Kidney epithelial cell (primary cell): ENCODE results near the gene PLPP7. TPM values are rescaled to one million over a fixed set of nuclear protein-coding genes. Genes with fewer than 3 reads are reported as not detected.
"Not testable (repeated sequence)": the region's sequence is repeated elsewhere in the genome, so short reads cannot be mapped to it uniquely, and the experiment has no call there.

Experiments used
- DNase-seq: peaks from one replicate; pipeline ENCODE4 v3.0.0-alpha.2; 2010; ENCODE audit warnings: low read depth
- H3K27me3 ChIP-seq: 2 replicates; pipeline ENCODE4 v1.6.0; 2011; ENCODE audit warnings: low read length; ENCODE audit not compliant: control insufficient read depth, insufficient read depth
- H3K36me3 ChIP-seq: 2 replicates; pipeline ENCODE4 v1.5.1; 2011; ENCODE audit warnings: low read length; ENCODE audit not compliant: control insufficient read depth, insufficient read depth
- H3K4me3 ChIP-seq: 2 replicates; pipeline ENCODE4 v1.5.1; 2011; ENCODE audit warnings: low read depth, mild to moderate bottlenecking, control low read depth, low read length
- total RNA-seq: library from RNA; depleted of rRNA; stranded (reverse); fragments of >200 nt; gene quantifications from 2 replicates; pipeline ENCODE4 v1.2.3, GENCODE V29; 2015
- TF ChIP-seq, protein P1 (sequence below): IDR thresholded peaks from 2 replicates; pipeline ENCODE4 v1.5.1; 2011; ENCODE audit warnings: mild to moderate bottlenecking, moderate library complexity, low read length, control low read depth, inconsistent platforms; ENCODE audit not compliant: insufficient read depth, poor library complexity, severe bottlenecking

Gene PLPP7
- total RNA-seq, 1 donor from 2014 or later, result 4.6 TPM

- Histone ChIP-seq H3K27me3 (peaks cover 2% of the 10 kb centered on the region), H3K4me3 (no peak overlapping the region), H3K36me3 (no peaks in the 10 kb centered on the region)
- TF ChIP-seq, protein P1, sequence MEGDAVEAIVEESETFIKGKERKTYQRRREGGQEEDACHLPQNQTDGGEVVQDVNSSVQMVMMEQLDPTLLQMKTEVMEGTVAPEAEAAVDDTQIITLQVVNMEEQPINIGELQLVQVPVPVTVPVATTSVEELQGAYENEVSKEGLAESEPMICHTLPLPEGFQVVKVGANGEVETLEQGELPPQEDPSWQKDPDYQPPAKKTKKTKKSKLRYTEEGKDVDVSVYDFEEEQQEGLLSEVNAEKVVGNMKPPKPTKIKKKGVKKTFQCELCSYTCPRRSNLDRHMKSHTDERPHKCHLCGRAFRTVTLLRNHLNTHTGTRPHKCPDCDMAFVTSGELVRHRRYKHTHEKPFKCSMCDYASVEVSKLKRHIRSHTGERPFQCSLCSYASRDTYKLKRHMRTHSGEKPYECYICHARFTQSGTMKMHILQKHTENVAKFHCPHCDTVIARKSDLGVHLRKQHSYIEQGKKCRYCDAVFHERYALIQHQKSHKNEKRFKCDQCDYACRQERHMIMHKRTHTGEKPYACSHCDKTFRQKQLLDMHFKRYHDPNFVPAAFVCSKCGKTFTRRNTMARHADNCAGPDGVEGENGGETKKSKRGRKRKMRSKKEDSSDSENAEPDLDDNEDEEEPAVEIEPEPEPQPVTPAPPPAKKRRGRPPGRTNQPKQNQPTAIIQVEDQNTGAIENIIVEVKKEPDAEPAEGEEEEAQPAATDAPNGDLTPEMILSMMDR, result no peak
- no peak for DNase-seq
Observed at GRCh38 chr9:131264231-131264630, 25.3 kb upstream of the PLPP7 start.

DNA sequence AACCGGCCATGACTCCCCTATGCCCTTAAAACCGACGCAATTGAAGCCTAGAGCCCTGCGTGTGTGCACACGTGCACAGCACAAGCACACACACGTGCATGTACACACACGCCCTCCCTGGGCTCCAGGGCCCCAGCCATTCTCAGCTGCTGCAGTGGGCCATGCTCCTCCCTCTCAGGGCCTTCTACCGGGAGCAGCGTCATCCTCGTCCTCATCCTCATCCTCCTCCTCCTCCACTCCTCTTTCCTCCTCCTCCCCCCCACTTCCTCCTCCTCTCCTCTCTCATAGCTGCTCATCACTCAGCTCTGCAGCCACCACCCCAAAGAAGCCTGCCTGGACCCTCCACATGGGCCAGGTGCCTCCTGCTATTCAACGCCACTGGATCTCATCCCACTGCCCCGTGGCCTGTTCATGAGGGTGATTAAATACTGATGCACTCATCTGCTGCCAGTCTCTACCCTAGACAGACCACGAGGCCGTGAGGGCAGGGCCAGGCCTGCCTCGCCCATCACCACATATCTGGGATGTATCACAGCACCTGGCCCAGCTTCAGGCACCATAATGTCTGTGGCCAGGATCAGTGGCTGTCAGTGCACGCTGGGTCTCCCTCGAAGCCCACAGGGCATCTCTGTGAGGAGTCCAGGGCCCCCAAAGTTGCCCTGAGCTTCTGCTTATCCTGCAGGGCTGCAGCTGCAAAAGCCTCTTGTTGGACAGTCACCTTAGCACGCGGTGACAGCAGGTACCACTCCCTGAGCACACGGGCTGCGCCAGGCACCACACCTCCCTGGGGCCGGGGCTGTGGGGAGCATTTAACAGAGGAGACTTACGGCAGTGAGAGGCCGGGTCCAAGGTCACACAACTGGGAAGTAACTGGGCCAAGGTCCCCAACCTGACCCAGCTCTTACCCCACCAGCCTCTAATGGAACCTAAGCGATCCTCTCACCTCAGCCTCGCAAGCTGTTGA, 23.0 kb upstream of the PLPP7 start:
- Histone ChIP-seq H3K36me3 (no peaks in the 10 kb centered on the region), H3K4me3 (no peak overlapping the region), H3K27me3 (no peaks in the 10 kb centered on the region)
- no peak for DNase-seq
- TF ChIP-seq, protein P1, result no peak

DNA sequence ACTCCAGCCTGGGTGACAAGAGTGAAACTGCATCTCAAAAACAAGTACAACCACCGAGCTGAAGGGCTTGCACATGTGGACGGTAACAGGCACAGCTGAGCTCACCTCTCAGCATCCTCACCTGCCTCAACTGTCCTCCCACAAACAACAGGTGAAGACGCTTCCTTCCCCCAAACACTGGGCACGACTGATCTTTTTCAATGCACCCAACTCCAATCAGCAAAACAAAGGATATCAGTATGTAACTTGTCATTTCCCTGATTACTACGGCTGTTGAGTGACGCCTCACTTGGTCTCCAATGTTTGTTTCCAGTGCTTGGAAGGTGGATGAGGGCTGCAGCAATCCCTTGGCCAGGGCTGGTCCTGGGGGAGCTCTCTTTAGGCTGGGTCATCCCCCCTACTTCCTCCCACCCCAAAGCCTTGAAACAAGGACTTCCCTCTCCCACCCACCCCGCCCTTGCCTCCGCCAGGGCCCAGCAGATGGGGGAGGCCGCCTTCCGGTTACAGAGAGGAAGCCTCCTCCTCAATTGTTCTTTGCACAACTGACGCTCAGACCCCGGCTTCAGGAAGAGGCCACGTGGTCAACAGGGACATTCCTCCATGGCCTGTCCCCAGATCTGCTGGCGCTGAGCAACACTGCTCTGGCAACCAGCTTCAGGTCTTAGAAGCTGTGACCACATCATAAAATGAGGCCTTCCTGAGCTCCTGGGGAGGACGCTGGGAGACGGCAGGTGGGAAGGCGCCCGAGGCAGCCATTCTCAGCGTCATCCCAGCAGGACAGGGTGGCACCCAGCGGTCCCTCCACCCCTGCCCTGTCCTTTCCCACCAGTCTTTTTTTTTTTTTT, 19.1 kb upstream of the PLPP7 start:
- TF ChIP-seq, protein P1, result no peak
- no peak for DNase-seq
- no peak overlapping the region for H3K4me3 ChIP-seq
- peaks cover 8% of the 10 kb centered on the region for H3K27me3 ChIP-seq
- no peaks in the 10 kb centered on the region for H3K36me3 ChIP-seq

GRCh38 chr9:131271016-131271273, 18.6 kb upstream of the PLPP7 start:
- DNase-seq, result not testable (repeated sequence)

DNA sequence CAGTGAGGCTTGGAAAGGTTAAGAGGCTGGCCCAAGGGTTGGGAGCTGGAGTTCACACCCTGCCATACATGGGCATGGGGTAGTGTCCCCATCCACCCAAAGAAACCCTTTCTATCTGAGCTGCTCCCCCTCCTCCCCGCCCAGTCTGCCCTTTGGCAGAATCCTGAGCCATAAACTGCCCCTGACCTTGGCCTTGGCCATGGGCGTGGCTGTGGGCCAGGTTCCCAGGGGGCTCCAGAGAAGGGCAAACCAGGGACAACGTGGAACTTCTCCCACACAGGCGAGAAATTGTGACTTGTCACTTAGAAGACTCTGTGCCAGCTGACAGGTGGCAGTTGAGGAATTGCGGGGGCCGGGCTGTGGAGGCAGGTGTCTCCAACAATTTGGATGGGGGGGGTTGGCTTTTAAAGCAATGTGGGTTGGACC, 18.0 kb upstream of the PLPP7 start:
- no peak for DNase-seq
- Histone ChIP-seq H3K36me3 (no peaks in the 10 kb centered on the region), H3K4me3 (no peak overlapping the region), H3K27me3 (peaks cover 19% of the 10 kb centered on the region)
- TF ChIP-seq, protein P1, result no peak

More at GRCh38 chr9:131271016-131271273, 18.6 kb upstream of the PLPP7 start:
- H3K27me3 ChIP-seq, result peaks cover 13% of the 10 kb centered on the region
- not testable (repeated sequence) for H3K36me3 ChIP-seq, H3K4me3 ChIP-seq

GRCh38 chr9:131272212-131272611, 17.3 kb upstream of the PLPP7 start:
- DNase-seq, result no peak
- TF ChIP-seq, protein P1, result no peak
- no peak overlapping the region for H3K4me3 ChIP-seq
- H3K27me3 ChIP-seq, result peaks cover 21% of the 10 kb centered on the region
- no peaks in the 10 kb centered on the region for H3K36me3 ChIP-seq
